NCI-H774 (cell line): ENCODE results near the gene CNOT4.
A peak's percentile ranks its signal among the peaks of the same experiment; 100 is the strongest.

ENCODE experiments used
- DNase-seq: peaks from one replicate; lab custom pipeline; 2025; lab: John Stamatoyannopoulos, UW

CNOT4 gene, protein sequence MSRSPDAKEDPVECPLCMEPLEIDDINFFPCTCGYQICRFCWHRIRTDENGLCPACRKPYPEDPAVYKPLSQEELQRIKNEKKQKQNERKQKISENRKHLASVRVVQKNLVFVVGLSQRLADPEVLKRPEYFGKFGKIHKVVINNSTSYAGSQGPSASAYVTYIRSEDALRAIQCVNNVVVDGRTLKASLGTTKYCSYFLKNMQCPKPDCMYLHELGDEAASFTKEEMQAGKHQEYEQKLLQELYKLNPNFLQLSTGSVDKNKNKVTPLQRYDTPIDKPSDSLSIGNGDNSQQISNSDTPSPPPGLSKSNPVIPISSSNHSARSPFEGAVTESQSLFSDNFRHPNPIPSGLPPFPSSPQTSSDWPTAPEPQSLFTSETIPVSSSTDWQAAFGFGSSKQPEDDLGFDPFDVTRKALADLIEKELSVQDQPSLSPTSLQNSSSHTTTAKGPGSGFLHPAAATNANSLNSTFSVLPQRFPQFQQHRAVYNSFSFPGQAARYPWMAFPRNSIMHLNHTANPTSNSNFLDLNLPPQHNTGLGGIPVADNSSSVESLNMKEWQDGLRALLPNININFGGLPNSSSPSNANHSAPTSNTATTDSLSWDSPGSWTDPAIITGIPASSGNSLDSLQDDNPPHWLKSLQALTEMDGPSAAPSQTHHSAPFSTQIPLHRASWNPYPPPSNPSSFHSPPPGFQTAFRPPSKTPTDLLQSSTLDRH

DNA sequence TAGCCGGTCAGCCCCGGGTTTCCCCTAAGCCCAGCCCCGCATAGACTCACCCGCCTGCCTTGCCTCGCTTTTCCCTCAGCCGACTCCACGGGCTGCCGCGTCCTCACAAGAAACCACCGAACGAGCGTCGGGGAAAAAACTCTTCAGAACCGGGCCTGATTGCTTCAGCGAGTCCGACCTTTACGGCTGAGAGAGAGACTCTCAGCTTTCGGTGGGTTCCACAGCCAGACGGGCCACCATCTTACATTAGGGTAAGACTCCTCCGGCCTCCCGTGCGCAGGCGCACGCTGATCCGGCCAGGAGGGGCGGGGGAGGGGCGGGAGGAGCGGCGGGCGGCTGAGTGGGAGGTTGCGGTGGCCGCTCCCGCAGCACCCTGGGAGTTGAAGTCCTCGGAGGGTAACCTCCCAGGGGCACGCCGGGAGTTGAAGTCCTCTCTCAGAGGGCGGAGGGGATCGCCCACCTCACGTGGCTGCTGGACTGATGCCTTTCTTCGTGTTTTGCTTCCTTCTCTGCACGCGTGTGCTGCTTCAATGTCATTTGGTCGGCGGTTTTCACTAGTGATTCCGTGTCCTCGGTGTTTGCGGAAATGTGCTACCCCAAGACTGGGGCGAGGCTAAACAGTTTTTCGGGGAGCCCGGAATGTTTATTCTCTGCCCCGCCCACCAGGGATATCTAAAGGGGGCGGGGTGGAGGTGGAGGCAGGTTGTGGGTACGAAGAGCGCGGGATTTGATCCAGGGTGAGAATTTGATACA, at the start of gene CNOT4:
TSS of gene CNOT4 (minus strand) at position 264 of the 753 bp plus-strand sequence. CDS start 71,771 bp downstream, outside the sequence.
- peak; percentile 95 for DNase-seq

DNA sequence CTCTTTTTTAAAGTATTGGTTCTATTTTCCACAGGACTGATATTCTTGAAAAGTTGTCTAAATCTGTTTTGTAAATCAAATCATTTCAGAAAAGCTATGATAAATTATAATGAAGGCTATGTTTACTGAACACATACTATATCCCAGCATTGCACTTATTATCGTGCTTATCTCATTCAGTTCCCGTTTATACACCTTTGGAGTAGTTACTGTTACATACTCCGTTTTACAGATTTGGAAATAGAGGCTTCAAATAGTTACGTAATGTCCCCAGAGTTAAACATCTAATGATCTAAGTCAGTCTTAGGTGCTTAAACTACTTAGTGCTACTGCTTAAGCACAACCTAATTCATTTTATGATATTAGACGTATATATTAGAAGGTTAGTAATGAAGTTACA, 49.0 kb upstream of the CNOT4 start:
- DNase-seq, result no peak

- DNase-seq, result peak; percentile 27
Measured at GRCh38 chr7:135558337-135558767, 48.5 kb upstream of the CNOT4 start.

GRCh38 chr7:135557455-135558336, 47.8 kb upstream of the CNOT4 start, which contains the start of gene NUP205:
NUP205 (plus strand) TSS chr7:135557917; CDS start chr7:135557945, 28 bp downstream.
- peak; percentile 84 for DNase-seq

GRCh38 chr7:135553346-135553745, 43.4 kb upstream of the CNOT4 start:
- no peak for DNase-seq

DNA sequence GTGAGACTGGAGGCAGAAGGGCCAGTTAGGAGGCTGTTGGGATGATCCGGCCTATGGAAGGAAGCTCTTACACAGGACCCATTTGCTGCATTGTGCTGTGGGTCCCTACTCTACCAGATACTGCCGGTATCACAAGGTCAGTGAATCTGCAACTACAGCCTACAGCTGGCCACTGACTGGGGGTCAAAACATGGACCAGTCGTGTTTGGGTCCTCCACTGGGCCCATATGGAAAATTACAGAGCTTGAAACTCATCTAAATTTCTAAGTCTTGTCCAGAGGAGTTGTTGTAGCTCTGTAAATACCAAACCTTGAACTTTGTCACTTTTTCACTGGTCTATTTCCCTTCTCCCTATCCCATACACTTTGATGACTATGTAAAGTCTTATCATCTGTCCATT, 42.2 kb upstream of the CNOT4 start:
- no peak for DNase-seq

DNA sequence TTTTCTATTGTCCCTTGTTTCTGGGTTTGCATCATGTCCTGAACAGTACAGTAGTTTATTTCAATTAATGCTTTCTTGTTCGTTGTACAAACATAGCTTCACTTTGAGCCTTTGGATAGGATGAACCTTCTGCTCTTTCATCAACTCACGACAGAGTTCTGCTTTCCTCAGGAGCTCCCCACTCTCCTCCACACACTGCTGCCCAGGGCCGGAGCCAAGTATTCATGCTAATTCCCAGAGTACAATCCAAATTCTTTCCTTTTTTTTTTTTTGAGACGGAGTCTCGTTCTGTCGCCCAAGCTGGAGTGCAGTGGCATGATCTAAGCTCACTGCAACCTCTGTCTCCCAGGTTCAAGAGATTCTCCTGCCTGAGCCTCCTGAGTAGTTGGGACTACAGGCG, 40.3 kb upstream of the CNOT4 start:
- no peak for DNase-seq

DNA sequence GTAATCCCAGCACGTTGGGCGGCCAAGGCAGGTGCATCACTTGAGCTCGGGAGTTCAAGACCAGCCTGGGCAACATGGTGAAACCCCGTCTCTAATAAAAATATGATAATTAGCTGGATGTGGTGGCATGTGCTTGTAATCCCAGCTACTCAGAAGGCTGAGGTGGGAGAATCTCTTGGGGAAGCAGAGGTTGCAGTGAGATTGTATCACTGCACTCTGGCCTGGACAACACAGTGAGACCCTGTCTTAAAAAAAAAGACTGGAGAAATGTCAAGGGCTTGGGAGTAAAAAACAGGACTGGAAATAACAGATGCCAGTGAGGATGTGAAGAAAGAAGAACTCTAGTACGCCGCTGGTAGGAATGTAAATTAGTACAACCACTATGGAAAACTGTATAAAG, 31.1 kb upstream of the CNOT4 start:
- no peak for DNase-seq

- DNase-seq, result no peak
Measured at GRCh38 chr7:135539629-135540028, 29.7 kb upstream of the CNOT4 start.

GRCh38 chr7:135538376-135538775, 28.5 kb upstream of the CNOT4 start:
- no peak for DNase-seq

DNA sequence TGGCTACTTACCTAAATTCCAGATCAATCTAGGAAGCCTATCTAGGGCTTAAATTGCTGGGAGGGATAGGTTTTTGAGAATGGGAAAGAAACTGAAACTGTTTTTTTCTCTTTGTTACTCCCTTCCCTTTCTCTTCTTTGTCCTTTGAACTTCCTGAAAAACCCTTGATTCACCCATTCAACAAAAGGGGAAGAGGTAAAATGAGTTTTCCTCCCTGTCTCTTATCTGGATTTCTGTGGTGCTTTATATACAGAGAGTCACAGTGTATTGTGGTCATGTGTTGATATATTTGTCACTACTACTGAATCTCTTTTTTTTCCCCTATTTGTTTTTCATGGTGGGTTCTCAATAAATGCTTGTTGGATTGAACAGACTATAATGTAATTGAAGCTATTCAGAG, 28.0 kb upstream of the CNOT4 start:
- no peak for DNase-seq

DNA sequence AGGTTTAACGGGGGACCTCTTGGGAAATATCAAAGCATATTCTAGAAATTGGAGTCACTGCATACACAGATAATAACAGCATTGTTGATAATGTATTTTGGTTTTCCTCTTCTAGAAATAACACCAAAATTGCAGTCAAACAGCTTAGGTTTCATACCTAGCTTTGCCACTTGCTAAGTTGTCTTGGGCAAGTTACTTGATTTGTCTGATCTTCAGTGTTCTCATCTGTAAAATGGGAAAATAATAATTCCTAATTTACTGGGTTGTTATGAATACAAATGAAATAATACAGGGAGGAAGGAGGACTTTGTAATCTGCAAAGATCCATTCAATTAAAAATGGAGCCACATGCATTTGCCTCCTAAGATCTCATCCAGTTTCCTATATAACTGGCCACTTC, 27.6 kb upstream of the CNOT4 start:
- no peak for DNase-seq

GRCh38 chr7:135536150-135536549, 26.2 kb upstream of the CNOT4 start:
- DNase-seq, result no peak

DNA sequence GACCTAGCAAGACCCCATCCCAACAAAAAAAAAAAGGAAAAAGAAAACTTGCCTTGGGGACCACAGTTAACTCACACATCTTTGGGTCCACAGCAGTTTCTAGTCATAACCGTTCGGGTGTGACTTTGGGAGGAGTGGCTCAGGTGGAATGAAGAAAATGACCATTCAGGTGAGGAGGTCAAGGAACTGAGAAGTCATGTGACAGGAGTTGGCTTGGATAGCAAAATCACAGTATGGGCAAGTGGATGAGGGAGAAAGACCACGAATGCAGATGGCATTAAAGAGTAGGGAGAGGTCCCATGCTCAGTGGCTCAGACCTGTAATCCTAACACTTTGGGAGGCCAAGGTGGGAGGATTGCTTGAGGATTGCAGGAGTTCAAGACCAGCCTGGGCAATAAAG, 17.1 kb upstream of the CNOT4 start:
- no peak for DNase-seq

DNA sequence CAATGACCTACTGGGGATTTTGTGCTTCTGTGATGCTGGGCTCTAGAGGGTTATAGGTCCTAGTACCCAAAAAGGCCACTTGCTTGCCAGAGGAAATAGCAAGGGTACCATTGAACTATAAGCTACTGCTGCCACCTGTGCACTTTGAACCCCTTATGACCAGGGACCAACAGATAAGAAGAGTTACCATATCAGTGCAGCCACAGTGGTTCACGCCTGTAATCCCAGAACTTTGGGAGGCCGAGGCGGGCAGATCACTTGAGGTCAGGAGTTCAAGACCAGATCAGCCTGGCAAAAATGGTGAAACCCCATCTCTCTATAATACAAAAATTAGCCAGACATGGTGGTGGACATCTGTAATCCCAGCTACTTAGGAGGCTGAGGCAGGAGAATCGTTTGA, 15.5 kb upstream of the CNOT4 start:
- DNase-seq, result no peak

DNA sequence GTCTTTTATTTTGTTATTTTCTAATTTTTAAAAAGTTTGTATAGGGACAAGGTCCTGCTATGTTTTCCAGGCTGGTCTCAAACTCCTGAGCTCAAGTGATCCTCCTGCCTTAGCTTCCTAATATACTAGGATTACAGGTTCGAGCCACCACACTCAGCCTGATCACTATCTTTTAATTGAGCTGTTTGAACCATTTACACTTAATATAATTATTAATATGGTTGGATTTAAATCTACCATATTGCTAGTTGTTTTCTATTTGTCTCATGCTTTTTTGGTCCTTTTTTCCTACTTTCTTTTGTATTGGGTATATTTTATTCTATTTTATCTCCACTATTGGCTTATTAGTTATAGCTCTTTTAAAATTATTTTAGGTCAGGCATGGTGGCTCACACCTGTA, 13.2 kb upstream of the CNOT4 start:
- no peak for DNase-seq

- no peak for DNase-seq
Measured at GRCh38 chr7:135522509-135522908, 12.6 kb upstream of the CNOT4 start.

DNA sequence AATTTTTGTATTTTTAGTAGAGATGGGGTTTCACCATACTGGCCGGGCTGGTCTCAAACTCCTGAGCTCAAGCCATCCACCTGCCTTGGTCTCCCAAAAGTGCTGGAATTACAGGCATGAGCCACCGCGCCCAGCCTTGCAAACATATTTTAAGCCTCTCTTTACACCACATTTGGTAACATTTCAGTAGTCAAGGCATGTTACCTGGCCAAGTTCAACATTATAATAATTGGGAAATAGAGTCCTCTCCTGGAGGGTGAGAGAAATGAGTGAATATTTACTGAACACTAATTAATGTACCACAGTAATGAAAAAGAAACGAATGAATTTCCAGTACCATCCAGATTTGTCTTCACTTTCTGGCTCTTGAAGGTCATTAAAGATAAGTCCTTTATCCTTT, 10.0 kb upstream of the CNOT4 start:
- no peak for DNase-seq

DNA sequence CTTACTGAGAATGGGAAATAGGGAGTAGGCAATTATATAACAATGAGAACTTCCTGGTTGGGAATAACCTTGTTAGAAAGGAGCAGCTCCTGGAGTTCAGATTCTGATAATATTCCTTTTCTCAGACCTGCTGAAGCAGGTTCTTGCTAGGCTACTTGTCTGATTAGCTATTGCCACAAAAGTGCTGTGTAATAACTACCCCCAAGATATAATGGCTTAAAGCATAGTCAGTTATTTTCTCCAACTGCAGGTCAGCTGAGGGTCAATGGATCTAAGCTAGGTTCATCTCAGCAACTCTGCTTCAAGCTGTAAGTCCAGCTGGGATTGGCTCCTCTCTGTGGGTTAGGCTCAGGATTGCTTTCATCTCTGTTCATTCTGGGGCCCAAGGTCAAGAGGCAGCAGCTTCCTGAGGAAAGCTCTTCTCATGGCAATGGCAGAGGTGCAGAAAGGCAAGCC, 9.4 kb upstream of the CNOT4 start:
- no peak for DNase-seq

DNA sequence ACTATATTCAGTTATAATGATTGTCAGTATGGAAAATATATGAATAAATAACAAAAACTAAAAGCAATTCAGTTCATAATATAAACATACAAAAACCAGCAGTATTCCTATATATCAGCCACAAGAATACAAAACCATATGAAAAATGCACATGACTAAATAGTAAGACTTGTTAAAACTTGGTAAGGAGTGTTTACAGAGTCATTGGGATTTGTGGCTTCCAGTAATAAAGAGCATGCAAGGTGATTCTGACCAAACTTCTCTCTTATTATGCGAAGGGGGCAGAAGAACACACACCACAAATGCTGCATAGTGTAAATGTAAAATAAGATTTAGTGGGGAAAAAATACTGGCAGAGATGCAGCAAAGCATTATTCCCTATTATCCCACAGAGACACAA, 8.8 kb upstream of the CNOT4 start:
- no peak for DNase-seq

DNA sequence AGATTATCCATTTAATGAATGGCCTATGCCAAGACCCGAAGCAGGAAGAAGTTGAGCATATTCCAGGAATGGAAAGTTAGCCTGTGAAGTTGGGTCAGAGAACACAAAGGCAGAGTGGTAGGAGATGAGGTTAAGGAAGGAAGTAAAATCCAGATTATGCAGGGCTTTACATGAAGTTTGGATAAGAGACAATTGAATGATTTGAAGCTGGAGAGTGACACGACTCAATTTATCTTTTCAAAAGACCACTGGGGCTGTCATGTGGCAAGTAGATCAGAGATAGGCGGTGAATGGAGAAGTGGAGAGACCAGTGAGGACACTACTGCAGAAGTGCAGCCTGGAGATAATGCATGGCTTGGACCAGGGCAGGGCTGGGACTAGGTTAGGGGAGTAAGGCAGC, 7.2 kb upstream of the CNOT4 start:
- DNase-seq, result no peak

GRCh38 chr7:135514856-135515255, 5.0 kb upstream of the CNOT4 start:
- DNase-seq, result no peak
